ENCODE data around the gene PDCD11. TPM values are rescaled to one million over a fixed set of nuclear protein-coding genes. Genes with fewer than 3 reads are reported as not detected.

The PDCD11 gene
- total RNA-seq, 1 experiment from 2014 or later = 78.8 TPM

DNA sequence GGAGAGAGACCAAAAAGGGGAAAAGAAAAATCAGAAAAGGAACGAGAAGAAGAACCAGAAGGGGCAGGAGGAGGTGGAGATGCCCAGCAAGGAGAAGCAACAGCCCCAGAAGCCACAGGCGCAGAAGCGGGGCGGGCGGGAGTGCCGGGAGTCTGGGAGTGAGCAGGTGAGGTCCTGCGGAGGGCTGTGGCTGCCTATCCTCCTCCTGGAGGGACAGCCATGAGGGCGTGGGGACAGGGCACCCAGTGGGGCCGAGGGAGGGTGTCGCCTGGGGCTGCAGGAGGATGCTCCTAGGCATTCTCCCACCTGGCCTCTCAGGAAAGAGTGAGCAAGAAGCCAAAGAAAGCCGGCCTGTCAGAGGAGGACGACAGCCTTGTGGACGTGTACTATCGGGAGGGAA lies 44.0 kb downstream of the PDCD11 start:
- Mint-ChIP-seq H3K27ac (no peak overlapping the region), H3K4me1 (no peaks in the 10 kb centered on the region), H3K36me3 (peaks cover 83% of the 10 kb centered on the region), H3K4me3 (no peak overlapping the region), H3K27me3 (ENCODE audit: low read depth) (no peaks in the 10 kb centered on the region), H3K9me3 (no peaks in the 10 kb centered on the region)
- POLR2A ChIA-PET = no interaction called here
- DNase-seq (ENCODE audit: low spot score) (no peak), ATAC-seq (no peak)
- CTCF ChIA-PET = no interaction called here
- TF ChIP-seq, protein P1, sequence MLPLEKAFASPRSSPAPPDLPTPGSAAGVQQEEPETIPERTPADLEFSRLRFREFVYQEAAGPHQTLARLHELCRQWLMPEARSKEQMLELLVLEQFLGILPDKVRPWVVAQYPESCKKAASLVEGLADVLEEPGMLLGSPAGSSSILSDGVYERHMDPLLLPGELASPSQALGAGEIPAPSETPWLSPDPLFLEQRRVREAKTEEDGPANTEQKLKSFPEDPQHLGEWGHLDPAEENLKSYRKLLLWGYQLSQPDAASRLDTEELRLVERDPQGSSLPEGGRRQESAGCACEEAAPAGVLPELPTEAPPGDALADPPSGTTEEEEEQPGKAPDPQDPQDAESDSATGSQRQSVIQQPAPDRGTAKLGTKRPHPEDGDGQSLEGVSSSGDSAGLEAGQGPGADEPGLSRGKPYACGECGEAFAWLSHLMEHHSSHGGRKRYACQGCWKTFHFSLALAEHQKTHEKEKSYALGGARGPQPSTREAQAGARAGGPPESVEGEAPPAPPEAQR (CRISPR knock-in tag; IDR thresholded peaks at IDR 0.05) = no peak
- TF ChIP-seq RELA (CRISPR knock-in tag; IDR thresholded peaks at IDR 0.05; ENCODE audit: borderline replicate concordance) (no peak), NR2C2 (CRISPR knock-in tag; IDR thresholded peaks at IDR 0.05) (no peak), NR1H2 (CRISPR knock-in tag; IDR thresholded peaks at IDR 0.05) (no peak), NFATC4 (CRISPR knock-in tag; IDR thresholded peaks at IDR 0.05) (no peak), CREB1 (CRISPR knock-in tag; IDR thresholded peaks at IDR 0.05) (no peak), TCF7 (CRISPR knock-in tag; IDR thresholded peaks at IDR 0.05; ENCODE audit: low read depth) (no peak), ZNF671 (CRISPR knock-in tag; IDR thresholded peaks at IDR 0.05) (no peak), PRRX2 (CRISPR knock-in tag; IDR thresholded peaks at IDR 0.05) (no peak), SOX15 (CRISPR knock-in tag; IDR thresholded peaks at IDR 0.05) (no peak), ZNF396 (CRISPR knock-in tag; IDR thresholded peaks at IDR 0.05; ENCODE audit: borderline replicate concordance) (no peak)
- TF ChIP-seq, protein P2, sequence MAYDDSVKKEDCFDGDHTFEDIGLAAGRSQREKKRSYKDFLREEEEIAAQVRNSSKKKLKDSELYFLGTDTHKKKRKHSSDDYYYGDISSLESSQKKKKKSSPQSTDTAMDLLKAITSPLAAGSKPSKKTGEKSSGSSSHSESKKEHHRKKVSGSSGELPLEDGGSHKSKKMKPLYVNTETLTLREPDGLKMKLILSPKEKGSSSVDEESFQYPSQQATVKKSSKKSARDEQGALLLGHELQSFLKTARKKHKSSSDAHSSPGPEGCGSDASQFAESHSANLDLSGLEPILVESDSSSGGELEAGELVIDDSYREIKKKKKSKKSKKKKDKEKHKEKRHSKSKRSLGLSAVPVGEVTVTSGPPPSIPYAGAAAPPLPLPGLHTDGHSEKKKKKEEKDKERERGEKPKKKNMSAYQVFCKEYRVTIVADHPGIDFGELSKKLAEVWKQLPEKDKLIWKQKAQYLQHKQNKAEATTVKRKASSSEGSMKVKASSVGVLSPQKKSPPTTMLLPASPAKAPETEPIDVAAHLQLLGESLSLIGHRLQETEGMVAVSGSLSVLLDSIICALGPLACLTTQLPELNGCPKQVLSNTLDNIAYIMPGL (CRISPR knock-in tag; IDR thresholded peaks at IDR 0.05) = no peak
- TF ChIP-seq, protein P3, sequence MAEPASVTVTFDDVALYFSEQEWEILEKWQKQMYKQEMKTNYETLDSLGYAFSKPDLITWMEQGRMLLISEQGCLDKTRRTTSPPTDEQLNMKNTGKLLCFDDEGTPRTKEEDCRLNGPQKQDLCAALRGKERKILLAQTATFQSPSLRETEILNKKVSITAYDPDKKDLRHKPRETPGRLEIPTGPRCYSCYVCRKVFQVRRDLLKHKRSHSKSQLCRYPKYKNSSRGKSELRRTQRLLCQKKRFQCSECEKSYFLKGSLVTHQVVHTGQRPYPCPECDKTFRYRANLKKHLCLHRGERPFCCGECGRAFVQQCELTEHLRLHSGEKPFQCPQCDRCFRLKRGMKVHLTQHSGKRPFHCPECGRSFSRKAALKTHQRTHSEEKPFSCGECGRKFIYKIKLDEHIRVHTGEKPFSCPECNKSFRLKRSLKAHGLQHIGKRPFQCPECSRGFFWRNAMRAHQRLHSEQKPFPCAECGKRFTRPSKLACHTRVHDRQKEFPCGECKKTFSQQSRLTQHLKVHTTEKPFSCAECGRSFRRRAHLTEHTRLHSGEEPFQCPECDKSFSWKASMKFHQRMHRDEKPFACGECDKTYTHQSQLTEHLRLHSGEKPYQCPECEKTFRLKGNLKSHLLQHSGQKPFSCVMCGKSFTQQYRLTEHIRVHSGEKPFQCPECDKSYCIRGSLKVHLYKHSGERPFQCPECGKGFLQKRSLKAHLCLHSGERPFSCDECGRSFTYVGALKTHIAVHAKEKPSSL (CRISPR knock-in tag; conservative IDR thresholded peaks at IDR 0.05) = no peak
- TF ChIP-seq, protein P4, sequence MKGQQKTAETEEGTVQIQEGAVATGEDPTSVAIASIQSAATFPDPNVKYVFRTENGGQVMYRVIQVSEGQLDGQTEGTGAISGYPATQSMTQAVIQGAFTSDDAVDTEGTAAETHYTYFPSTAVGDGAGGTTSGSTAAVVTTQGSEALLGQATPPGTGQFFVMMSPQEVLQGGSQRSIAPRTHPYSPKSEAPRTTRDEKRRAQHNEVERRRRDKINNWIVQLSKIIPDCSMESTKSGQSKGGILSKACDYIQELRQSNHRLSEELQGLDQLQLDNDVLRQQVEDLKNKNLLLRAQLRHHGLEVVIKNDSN (CRISPR knock-in tag; IDR thresholded peaks at IDR 0.05) = no peak
- TF ChIP-seq, protein P5, sequence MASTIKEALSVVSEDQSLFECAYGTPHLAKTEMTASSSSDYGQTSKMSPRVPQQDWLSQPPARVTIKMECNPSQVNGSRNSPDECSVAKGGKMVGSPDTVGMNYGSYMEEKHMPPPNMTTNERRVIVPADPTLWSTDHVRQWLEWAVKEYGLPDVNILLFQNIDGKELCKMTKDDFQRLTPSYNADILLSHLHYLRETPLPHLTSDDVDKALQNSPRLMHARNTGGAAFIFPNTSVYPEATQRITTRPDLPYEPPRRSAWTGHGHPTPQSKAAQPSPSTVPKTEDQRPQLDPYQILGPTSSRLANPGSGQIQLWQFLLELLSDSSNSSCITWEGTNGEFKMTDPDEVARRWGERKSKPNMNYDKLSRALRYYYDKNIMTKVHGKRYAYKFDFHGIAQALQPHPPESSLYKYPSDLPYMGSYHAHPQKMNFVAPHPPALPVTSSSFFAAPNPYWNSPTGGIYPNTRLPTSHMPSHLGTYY (CRISPR knock-in tag; IDR thresholded peaks at IDR 0.05) = no peak
- TF ChIP-seq, protein P6, sequence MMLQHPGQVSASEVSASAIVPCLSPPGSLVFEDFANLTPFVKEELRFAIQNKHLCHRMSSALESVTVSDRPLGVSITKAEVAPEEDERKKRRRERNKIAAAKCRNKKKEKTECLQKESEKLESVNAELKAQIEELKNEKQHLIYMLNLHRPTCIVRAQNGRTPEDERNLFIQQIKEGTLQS (CRISPR knock-in tag; conservative IDR thresholded peaks at IDR 0.05) = no peak
- TF ChIP-seq, protein P7, sequence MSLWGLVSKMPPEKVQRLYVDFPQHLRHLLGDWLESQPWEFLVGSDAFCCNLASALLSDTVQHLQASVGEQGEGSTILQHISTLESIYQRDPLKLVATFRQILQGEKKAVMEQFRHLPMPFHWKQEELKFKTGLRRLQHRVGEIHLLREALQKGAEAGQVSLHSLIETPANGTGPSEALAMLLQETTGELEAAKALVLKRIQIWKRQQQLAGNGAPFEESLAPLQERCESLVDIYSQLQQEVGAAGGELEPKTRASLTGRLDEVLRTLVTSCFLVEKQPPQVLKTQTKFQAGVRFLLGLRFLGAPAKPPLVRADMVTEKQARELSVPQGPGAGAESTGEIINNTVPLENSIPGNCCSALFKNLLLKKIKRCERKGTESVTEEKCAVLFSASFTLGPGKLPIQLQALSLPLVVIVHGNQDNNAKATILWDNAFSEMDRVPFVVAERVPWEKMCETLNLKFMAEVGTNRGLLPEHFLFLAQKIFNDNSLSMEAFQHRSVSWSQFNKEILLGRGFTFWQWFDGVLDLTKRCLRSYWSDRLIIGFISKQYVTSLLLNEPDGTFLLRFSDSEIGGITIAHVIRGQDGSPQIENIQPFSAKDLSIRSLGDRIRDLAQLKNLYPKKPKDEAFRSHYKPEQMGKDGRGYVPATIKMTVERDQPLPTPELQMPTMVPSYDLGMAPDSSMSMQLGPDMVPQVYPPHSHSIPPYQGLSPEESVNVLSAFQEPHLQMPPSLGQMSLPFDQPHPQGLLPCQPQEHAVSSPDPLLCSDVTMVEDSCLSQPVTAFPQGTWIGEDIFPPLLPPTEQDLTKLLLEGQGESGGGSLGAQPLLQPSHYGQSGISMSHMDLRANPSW (CRISPR knock-in tag; conservative IDR thresholded peaks at IDR 0.05; ENCODE audit: low read depth) = no peak
- TF ChIP-seq, protein P8, sequence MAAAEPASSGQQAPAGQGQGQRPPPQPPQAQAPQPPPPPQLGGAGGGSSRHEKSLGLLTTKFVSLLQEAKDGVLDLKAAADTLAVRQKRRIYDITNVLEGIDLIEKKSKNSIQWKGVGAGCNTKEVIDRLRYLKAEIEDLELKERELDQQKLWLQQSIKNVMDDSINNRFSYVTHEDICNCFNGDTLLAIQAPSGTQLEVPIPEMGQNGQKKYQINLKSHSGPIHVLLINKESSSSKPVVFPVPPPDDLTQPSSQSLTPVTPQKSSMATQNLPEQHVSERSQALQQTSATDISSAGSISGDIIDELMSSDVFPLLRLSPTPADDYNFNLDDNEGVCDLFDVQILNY (CRISPR knock-in tag; IDR thresholded peaks at IDR 0.05) = no peak
